GM12874 (cell line): ENCODE results near the gene PNLDC1.

Experiments
- CTCF ChIP-seq: IDR thresholded peaks from 2 replicates; pipeline ENCODE4 v1.5.1; 2011; ENCODE audit warnings: low read depth, mild to moderate bottlenecking, control low read depth, low read length, moderate library complexity; ENCODE audit not compliant: insufficient read depth

The PNLDC1 gene

GRCh38 chr6:159844737-159845645 is 44.9 kb downstream of the PNLDC1 start:
- no peak for TF ChIP-seq CTCF

DNA sequence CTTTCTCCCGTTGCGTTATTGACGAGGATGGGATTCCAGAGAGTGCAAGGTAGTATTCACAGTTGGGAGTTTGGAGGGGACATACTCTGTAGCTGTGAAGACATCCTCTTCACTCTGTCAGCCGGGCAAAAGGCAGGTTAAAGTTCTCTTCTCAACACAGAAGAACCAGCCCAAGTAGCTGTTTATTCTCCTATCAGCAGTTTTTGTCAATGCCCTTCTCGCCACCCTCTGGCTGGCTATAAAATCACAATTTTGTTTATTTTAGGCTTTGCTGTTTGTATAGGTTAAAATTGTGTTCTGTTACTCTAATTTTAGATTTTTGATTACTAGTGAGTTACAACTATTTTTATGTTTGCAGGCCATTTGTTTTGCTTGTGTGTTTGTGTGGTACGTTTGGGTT is 52.8 kb downstream of the PNLDC1 start:
- 0 out of 2 replicates have a peak, but pooled peaks have one; percentile 18 for TF ChIP-seq CTCF

DNA sequence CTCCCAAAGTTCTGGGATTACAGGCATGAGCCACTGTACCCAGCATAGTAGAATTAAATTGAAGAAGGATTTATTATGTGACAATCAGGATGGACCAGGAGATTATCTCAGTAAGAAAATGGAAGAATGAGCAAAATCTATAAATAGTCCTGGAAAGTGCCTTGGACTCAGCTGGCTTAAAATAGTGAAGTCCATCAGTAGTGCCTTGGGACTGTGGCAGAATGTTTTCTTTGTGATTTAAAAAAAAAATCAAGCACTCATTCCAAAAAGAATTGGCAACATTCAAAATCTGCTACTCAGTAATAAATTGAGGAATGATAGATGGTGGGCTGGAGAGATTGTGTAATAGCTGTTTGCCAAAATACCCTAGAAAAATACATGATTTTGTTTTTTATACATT is 53.7 kb downstream of the PNLDC1 start:
- no peak for TF ChIP-seq CTCF

DNA sequence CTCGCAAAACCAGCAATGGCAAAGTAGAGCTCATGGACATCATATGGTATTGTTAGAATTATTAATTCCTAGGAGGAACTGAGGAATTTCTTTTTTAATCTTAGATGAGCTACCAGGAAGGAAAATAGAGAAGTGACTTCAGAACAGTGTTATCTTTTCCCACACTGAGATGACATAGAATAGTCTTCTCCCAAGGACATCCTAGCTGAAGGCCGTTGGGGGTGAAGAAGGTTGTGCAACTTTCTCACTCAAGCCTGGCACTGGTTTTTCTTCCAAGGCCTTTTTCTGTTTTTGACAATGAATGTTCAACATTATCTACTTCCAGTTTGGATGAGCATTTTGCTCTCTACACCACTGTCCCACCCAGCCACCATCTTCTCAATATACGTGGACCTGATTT is 54.9 kb downstream of the PNLDC1 start:
- no peak for TF ChIP-seq CTCF

- no peak for TF ChIP-seq CTCF
Observed at GRCh38 chr6:159858259-159858658, 58.2 kb downstream of the PNLDC1 start.

DNA sequence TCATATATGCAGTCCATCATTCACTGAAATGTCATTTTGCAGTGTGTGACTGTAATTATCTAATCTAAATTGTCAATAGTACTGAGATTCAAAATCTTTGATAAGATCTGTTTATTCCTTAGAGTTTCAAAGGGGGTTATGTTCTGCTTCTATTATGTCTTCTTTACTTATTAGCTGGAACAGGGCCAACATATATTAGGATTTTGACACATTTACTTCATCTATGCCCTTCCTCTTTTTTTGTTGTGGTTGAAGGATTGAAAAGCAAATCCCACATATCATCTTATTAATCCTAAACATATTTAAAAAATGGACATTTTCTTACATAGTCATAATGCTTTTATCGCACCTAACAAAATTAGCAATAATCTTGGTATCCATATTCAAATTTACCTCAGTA is 60.4 kb downstream of the PNLDC1 start:
- no peak for TF ChIP-seq CTCF

DNA sequence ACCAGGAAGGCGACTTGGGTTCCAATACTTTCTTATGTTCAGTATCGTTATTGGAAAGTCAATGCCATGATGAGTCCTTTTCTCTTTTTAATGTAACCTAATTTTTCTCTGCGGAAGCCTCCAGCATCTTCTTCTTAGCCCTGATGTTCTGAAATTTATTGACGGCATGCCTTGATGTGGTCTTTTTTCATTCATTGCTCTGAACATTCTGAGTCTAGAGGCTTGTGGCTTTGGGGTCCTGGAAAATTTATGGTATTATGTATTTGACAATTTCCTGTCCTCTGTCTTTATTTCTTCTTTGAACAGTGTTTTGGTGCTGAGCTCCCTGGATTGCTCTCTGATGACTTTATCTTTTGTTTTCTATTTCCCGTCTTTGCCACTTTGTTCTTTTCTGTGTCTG is 62.0 kb downstream of the PNLDC1 start:
- TF ChIP-seq CTCF: no peak
